ENCODE data around the gene NRXN3. TPM values are rescaled to one million over a fixed set of nuclear protein-coding genes. Genes with fewer than 3 reads are reported as not detected.

The NRXN3 gene
- total RNA-seq, 1 experiment from 2014 or later, result not detected

- POLR2A ChIA-PET, result no interaction called here
- BruUV-seq (replicated peaks), result no TSS peak
- no peak for DNase-seq (ENCODE audit: low read depth, low spot score)
These were observed 635.4 kb downstream of the NRXN3 start for GRCh38 chr14:78805570-78805969.

GRCh38 chr14:78823035-78823434 lies 652.9 kb downstream of the NRXN3 start:
- Histone ChIP-seq H3K27me3 (ENCODE audit: control insufficient read depth, insufficient read depth, low read length) (no peaks in the 10 kb centered on the region), H3K9me3 (ENCODE audit: control insufficient read depth, insufficient read depth, low read depth, low read length) (no peaks in the 10 kb centered on the region), H3K4me3 (ENCODE audit: low read depth in 2 of 2, low read length in 2 of 2) (no peak overlapping the region), H3K4me1 (ENCODE audit: control insufficient read depth, insufficient read depth, low read length) (no peaks in the 10 kb centered on the region), H3K36me3 (ENCODE audit: control insufficient read depth, insufficient read depth, low read length) (no peaks in the 10 kb centered on the region), H3K27ac (ENCODE audit: low read length) (no peak overlapping the region)
- ChIA-PET CTCF (no interaction called here), POLR2A (no interaction called here)
- TF ChIP-seq TCF7L2 (IDR thresholded peaks at IDR 0.05; ENCODE audit: low read depth, low read length) (no peak), SIN3A (IDR thresholded peaks at IDR 0.05; ENCODE audit: borderline replicate concordance, insufficient read depth, low read depth, low read length) (no peak), REST (IDR thresholded peaks at IDR 0.05; ENCODE audit: insufficient read depth in 1 of 2, low read depth in 2 of 2, low read length in 1 of 2) (no peak), POLR2AphosphoS5 (IDR thresholded peaks at IDR 0.05; ENCODE audit: low read depth, low read length) (no peak)
- DNase-seq (ENCODE audit: low read depth, low spot score), result no peak
- intact Hi-C loops (cut with micrococcal nuclease; ENCODE audit: unreplicated experiment) (no loop called here), in situ Hi-C loops (cut with HindIII; ENCODE audit: low pct_unique_long_range_greater_than_20kb, low sequenced_read_pairs) (no loop called here)
- ATAC-seq, result no peak
- BruUV-seq (replicated peaks), result no TSS peak

More at GRCh38 chr14:78805570-78805969, 635.4 kb downstream of the NRXN3 start:
- no peak for TF ChIP-seq CTCF (IDR thresholded peaks at IDR 0.05)
- TF ChIP-seq REST (IDR thresholded peaks at IDR 0.05; ENCODE audit: insufficient read depth in 1 of 2, low read depth in 2 of 2, low read length in 1 of 2), result no peak
- no peak for TF ChIP-seq POLR2AphosphoS5 (IDR thresholded peaks at IDR 0.05; ENCODE audit: low read depth, low read length)
- TF ChIP-seq SIN3A (IDR thresholded peaks at IDR 0.05; ENCODE audit: borderline replicate concordance, insufficient read depth, low read depth, low read length), result no peak
- no peak for TF ChIP-seq TCF7L2 (IDR thresholded peaks at IDR 0.05; ENCODE audit: low read depth, low read length)
- Histone ChIP-seq H3K4me3 (ENCODE audit: low read depth in 2 of 2, low read length in 2 of 2) (no peak overlapping the region), H3K27me3 (ENCODE audit: control insufficient read depth, insufficient read depth, low read length) (no peaks in the 10 kb centered on the region), H3K4me1 (ENCODE audit: control insufficient read depth, insufficient read depth, low read length) (no peaks in the 10 kb centered on the region), H3K27ac (ENCODE audit: low read length) (no peak overlapping the region), H3K9me3 (ENCODE audit: control insufficient read depth, insufficient read depth, low read depth, low read length) (no peaks in the 10 kb centered on the region), H3K36me3 (ENCODE audit: control insufficient read depth, insufficient read depth, low read length) (no peaks in the 10 kb centered on the region)
- CTCF ChIA-PET, result no interaction called here
- no peak for ATAC-seq
- in situ Hi-C loops (cut with HindIII; ENCODE audit: low pct_unique_long_range_greater_than_20kb, low sequenced_read_pairs) (no loop called here), intact Hi-C loops (cut with micrococcal nuclease; ENCODE audit: unreplicated experiment) (no loop called here)

Data from Panc1 (cell line).